ENCODE results near the gene GALNT10.

GALNT10 gene

DNA sequence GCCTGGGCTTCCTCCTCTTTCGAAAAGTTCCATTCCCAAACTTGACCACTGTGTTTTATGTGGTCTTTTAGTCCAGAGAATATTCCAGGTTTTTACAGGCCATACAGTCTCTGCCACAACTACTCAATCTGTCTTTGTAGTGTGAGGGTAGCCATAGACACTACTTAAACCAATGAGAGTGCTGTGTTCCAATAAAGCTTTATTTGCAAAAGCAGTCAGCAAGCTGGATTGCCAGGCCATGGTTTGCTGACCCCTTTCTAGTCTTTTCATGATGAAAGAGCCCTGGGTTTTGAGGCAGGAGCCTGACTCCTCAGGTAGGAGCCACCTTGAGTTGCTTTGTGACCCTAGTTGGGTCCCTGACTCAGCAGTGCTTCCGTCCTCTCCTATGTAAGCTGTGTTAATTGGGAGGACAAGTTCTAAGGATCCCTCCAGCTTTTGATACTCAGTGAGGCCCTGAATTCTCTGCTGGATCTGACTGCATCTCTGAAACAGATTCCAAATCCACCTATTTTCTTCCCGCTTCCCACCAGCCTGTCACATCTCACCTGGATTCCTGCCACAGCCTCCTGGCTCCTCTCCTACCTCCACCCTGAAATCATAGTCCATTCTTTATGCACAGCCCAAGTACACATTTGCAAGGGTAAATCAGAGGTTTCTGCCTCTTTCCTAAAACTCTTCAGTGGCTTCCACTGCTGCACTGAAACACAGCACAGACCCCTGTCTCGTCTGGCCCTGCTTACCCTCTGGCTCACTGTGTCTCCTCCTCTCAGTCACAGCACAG is 13.5 kb downstream of the GALNT10 start:
- DNase-seq, result no peak

DNA sequence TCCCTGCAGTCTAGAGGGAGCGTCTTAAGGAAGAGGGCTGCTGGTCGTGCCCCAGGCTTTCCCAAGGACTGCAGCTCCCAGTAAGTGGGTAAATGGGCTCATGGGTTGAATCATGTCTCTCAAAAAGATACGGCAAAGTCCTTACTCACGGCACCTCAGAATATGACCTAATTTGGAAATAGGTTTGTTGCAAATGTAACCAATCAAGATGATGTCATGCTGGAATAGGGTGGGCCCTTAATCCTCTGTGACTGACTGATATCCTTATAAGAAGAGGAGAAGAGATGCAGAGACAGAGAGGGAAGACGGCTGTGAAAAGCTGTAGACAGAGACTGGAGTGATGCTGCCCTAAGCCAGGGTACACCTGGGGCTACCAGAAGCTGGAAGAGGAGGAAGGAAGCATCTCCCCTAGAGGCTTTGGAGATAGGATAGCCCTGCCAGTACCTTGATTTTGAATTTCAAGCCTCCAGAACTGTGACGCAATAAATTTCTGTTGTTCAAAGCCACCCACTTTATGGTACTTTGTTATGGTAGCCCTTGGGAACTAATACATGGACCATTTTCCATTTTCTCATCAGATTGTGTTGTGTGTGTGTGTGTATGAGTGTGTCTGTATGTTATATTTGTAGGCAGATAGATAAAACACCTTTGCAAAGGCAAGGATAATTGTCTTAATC is 15.0 kb downstream of the GALNT10 start:
- DNase-seq, result no peak

DNA sequence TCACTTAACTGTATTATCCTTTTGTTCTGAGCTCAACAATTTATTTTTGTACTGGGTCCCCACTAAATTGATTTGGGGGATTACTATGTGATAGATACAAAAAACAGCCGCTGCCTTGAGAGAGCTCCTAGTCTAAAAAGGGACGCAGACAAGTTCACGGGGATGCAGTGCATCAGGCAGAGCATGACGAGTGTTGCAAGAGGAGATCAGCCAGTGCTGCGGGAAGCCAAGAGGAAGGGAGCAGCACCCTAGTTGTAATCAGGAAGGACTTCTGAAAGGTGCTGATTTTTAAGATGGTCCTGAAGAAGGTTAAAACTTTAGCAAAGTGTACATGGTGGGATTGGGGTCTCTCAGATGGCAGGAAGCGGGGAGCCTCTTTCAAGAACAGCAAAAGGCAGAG is 15.8 kb downstream of the GALNT10 start:
- peak; percentile 71 for DNase-seq

DNA sequence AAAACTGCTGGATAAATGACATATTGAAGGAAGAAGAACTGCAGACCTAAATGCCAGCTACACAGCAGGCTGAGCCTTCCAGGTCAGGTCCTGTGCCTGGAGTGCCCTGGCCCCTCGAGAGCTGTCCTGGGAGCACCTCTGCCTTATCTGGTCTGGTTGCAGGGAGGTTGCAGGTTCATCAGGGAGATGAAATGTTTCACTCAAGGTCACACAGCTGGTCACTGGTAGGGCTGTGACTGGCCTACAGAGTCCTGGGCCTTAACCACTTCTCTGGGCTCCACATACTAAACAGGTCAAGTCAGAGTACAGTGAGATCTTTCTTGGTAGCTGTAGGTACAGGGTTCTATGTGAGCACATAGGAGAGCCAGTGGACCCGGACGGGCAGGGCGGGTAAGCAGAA is 16.7 kb downstream of the GALNT10 start:
- DNase-seq, result no peak

DNA sequence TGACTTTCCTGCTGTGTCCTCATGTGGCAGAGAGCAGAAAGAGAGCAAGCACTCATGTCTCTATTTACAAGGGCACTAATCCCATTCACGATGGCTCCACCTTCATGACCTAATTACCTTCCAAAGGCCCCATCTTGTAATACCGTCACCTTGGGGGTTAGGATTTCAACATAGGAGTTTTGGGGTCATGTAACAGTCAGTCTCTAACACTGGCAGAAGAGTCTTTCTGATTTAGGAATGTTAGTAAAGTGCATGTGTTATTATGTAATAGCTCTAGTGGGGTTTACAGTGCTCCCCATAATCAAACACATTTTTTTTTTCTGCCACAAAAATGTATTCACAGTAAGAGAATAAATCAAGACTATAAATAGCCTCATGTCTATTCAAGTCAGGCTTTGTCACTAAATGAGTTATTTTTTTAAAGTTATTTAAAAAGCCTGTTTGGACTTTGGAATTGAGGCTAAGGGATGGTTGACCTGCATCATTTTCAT is 19.1 kb downstream of the GALNT10 start:
- no peak for DNase-seq

DNA sequence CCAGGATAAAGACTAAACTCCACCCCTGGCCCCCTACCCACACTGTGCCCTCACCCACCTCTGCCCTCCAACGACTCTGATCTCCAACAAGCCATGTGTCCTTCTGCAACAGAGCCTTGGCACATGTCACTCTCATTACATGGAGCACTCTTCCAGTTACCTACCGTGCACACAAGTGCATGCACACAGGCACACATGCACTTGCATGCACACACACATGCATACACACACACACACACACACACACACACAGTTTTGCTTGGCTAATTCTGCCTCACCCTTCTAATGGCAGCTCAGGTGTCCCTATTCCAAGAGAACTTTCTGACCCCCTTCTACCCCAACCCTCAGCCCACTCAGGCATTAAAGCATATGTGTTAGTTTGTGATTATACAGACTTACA is 19.6 kb downstream of the GALNT10 start:
- DNase-seq, result no peak

DNA sequence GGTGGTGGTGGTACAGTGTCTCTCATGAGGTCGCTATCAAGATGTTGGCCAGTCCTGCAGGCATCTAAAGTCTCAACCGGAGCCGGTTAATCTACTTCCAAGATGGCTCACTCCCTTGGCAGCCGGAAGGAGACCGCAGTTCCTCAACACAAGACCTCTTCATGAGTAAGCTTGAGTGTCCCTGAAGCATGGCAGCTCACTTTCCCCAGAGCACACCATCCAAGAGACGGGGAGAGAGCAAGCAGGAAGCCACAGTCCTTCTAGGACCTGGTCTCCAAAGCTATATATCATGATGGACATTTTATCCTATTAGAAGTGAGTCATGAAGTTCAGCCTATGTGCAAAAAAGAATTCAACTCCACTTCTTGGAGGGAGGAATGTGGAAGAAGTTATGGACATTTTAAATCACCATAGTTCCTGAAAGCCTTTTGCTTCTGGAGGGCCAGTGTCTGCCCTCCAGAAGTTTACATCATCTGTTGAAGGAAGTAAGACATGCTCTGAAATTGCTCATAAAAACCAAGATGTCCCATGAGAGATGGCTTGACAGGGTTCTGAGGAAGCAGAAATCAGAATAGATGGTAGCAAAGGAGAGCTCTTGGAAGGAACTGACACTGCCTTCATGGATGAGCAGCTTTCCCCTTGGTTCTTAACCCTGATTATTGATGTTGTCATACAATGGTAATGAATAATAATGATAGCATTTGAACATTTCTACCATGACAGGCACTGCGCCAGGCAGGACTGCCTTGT is 21.3 kb downstream of the GALNT10 start:
- peak; percentile 21 for DNase-seq

DNA sequence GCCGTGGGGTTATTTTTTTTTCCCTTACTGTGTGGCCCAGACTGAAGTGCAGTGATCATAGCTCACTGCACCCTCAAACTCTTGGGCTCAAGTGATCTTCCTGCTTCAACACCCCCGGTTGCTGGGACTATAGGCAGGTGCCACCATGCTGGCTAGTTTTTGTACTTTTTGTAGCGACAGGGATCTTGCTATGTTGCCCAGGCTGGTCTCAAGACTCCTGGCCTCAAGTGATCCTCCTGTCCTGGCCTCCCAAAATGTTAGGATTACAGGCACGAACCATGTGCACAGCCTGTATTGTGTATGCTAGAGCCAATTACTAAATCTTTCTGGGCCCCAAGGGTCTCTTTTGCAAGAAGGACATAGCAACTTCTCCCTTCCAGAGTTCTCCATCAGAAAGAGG is 23.1 kb downstream of the GALNT10 start:
- DNase-seq, result peak; percentile 16

DNA sequence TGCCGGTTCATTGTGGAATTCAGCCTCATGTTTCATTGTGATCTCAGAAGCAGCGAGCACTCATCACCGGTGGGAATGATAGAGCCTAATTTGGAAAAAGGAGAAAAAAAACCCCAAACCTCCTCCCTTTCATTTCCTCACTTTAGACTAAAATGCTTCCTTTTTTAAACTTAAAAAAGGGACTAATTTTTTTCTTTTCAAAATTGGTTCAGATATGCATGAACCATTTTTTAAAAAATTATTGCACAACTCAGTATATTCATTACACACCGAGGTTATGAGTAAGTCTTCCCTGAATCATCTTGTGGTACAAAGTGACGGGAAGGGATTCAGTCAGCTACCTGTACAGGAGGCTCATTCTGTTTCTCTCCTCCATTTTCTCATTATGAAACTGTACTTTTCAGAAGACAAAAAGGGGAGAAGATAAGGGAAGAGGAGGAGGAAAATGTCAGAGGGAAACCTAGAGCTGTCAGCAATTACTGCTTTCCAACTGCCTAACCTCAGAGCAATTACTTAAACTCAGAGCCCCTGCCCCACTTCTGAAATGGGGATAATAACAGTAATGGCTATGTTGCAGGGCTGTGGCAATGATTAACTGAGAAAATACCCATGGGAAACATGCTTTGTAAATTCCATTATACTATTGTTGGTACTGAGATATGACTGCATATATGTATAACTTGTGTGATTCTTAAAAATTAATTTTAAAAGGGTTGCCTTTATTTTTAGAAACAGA is 24.0 kb downstream of the GALNT10 start:
- peak; percentile 57 for DNase-seq

DNA sequence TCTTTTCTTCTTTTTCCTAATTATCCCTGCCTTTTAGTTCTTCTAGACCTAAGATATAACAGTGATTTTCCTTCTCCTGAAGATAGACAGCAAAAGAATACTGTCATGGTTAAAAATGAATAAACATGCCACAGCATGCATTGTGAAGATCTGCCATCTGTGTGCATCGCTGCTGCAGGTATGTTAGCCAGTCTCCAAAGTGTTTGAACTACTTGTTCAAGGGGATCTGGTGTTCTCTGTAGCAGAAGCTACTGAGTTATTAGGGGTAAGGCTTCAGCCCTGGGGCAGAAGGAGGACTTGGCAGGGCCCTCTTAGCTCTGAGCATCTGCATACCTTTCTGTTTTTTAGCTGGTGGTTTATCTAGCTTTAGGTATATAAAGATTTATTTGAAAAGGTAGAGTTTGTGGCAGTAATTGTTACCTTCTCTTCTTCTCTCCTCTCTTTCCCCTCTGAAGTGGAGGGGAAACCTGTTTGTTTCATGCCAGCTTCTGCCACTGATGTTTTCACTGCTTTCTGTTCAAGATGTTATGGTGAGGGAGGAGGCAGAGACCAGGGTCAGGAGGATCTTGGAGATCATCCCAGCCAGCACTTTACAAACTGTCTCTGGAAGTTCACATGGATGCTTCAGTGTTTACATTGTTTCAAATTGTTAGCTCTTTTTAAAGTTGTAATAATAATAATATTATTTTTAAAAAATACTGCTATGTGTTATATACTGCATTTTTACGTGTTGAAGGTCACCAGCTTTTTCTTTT is 25.2 kb downstream of the GALNT10 start:
- DNase-seq, result no peak

DNA sequence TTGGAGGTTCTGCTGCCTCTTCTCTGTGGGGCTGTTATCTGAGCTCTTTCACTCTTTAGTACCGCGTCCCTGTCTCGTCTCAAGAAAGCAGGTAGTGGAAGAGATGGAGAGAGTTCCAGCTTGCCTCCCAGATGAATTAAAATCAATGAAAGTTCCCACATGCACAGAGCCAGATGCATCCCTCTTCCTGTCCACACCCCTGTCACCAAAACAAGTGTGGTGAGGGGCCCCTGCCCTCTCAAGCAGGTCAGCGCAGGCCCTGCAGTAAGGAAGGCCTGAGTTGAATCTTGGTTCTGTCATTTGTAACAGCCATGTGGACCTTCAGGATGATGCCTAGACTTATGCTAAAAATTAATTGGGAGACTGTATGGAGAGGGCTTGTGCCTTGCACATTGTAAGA is 26.9 kb downstream of the GALNT10 start:
- DNase-seq, result no peak

DNA sequence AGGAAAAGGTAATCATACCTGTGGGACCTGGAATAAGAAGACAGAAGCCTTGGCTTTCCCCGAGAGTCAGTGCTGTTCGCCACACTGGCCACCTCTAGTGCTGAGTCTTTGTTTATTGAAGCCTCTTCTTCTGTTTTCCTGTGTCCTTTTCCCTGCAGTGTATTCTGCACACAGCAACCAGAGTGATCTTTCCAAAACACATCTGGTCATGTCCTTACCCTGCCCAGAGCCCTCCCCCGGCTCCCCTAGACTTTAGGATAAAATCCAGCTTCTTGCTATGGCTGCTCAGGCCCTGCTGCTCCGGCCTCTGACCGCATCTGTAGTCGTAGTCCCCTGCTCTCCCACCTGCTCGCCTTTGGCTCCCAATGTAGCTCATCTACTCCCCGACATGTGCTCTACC is 28.3 kb downstream of the GALNT10 start:
- no peak for DNase-seq

DNA sequence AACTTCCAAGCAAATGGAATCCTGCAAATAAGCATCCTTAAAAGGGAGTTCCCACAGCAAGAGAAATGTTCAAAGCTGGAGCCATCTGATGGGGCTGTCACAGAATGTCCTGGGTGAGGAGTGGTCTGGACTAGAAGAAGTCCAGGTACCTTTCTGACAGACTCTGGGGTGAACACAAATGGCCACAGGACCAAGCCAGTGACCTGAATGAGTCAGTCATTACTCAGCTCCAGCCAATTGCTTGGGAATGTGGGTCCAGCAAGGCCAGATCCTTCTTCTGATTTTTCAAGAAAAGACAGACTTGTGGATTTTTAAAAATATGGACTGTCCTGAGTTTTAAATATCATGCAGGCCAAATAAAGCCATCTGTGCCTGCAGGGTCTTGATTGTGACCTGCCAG is 30.1 kb downstream of the GALNT10 start:
- no peak for DNase-seq

DNA sequence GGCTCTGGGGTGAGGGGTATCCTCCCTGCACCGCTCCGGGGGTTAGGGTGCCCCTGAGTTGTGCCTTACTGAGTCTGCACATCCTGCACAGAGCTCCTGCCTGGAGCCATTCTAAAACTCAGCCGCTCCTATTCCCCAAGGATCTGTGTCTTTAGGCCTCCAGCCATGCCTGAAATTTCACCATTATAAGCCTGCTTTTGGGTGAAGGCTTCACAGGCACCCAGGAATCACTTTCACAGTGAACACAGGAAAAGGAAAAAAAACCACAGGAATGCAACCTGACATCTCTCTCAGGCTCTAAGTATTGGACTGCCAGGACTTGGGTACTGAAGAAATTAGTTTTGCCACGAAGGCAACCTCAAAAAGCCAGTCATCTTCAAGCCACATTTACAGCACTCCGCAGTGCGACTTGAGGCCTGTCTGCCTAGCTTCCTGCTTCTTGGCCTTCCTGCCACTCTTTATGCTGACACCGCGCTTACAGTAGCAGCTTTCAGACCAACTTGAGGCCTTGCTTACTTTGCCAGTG is 30.9 kb downstream of the GALNT10 start:
- DNase-seq, result peak; percentile 21

DNA sequence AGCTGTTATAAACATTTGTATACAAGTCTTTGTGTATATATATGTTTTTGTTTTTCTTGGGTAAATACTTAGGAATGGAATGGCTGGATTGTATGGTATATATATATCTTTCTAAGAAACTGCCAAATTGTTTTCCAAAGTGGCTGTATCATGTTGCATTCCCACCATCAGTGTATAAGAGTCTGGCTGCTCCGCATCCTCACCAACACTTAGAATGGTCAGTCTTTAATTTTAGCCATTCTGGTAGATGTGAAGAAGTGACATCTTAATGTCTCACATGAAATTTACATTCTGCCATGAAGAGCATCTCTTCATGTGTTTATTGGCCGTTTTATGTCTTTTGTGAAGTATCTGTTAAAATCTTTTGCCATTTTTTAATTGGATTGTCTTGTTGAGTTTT is 31.9 kb downstream of the GALNT10 start:
- DNase-seq, result no peak

DNA sequence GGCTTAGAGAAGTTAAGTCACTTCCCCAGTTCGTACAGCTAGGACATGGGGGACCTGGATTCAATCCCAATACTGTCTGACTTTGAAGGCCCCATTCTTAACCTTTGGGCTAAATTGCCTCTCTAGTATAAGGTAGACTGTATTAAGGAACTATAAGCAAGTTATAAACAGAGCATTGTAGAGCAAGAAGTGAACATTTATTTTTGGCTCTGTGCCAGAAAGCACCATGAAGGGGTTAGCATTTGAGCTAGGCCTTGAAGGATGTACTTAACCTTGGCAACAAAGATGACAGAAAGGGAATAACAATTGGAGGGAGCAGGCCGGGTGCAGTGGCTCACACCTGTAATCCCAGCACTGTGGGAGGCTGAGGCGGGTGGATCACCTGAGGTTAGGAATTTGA is 32.8 kb downstream of the GALNT10 start:
- DNase-seq, result no peak

DNA sequence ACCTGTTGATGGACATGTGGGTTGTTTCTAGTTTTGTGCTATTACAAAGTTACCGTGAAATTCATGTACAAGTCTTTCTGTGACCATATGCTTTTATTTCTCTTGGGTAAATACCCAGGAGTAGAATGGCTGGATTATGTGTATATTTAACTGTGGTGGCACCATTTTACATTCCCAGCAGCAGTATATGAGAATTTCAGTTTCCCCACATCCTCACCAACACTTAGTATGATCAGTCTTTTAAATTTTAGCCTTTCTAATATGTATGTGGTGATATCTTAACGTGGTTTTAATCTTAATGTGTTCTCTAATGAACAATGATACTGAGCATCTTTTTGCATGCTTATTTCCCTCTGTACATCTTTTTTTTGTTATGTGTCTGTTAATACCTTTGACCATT is 36.6 kb downstream of the GALNT10 start:
- DNase-seq, result no peak

DNA sequence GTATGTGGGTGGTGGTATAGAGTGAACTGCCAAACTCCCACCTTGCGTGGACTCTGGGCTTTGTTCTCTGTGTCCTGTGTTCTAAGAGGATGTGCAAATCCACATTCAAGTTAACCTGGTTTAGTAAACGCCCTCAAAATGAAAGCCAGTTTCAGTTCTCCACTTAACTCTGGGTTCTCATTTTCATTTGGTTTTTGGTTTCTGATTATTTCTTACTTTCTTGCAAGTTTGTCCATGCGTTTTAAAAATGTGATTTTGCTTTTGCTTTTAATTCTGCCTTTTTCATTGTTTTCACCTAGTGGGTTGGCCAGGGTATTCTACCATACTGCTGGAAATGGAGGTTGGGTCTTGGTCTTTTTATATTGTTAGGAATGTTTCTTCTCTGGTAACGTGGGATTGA is 38.2 kb downstream of the GALNT10 start:
- peak; percentile 44 for DNase-seq

DNA sequence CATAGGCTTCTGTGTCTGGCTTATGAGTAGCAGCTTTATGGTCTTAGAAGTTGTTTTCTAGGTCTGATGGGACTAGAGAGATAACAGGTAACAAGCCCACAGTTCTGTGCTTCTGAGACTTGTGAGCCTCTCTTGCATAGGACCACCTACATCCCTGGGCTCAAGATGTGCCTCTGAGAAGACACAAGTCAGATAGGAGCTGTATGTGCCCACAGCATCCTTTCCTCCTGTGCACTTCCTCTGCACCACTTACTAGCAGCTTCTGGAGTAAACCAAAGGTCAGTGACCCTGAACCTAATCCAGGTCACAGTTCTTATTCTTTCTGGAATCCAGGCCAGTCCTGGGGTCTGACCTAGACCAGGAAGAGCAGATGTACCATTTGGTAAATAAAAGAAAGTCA is 40.0 kb downstream of the GALNT10 start:
- no peak for DNase-seq

DNA sequence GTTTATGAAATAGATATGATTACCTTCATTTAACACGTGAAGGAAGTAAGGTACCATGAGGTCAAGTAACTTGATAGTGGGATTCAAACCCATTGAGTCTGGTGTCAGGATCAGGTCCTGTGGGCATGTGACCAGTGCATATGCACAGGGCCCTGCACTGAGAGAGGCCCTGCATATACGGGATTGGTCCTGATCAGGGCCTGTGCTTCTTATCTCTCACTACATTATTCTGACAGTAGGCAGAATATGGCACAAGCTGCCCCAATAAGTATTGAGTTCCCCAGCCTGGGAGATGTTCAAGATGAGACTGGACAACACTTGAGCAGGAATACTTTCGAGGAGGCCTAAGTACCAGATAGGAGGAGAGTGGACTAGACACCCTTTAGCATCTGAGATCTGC is 44.0 kb downstream of the GALNT10 start:
- no peak for DNase-seq

DNA sequence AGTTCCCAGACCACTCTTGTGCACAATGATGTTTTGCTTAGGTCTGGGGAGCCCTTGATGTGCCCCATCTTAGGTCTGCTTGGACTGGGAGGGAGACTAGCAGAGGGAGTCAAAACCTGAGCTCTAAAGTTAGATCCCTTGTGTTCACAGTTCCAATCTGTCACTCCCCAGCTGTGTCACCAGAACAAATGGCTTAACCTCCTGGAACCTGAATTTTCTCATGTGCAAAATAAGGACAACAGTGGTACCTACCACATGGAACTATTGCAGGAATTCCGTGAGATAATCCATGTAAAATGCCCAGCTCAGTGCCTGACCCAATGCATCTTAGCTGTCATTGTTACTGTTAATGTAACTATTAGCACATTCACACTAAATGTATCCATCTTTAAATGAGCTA is 45.5 kb downstream of the GALNT10 start:
- DNase-seq, result no peak
